ENCODE measurements around the gene SAMMSON. TPM values are rescaled to one million over a fixed set of nuclear protein-coding genes. Genes with fewer than 3 reads are reported as not detected.

SAMMSON gene
- total and polyA plus RNA-seq, 9 of the 15 experiments (the other 6 are each of a cell fraction or from before 2014, with no cell fraction given), result 0.65 to 4.4 (median 1.9) TPM

DNA sequence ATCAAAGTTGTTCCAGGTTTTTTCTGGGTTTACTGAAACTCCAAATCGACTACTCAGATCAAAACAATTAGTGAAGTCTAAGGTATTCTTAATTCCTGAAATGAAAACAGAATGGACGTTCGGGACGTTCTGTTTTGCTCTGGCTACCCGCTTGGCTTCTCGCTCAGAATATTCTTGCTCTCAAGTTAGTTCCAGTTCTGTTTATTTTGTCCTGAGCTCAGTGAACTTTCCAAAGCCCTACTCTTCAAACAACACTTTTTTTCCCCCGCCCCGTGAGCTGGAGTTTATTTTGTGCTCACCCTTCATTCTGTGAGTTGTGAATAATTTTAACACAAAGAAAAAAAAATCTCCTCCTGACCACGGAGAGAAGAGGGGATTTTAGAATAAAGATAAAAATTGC lies 72.6 kb downstream of the SAMMSON start (continued):
- TF ChIP-seq HBP1 (CRISPR knock-in tag; IDR thresholded peaks at IDR 0.05) (no peak), GTF2A2 (tag; IDR thresholded peaks at IDR 0.05) (no peak)

GRCh38 chr3:70072754-70073153 lies 73.2 kb downstream of the SAMMSON start:
- FAIRE-seq, result no peak
- Histone ChIP-seq H3K36me3 (ENCODE audit: control insufficient read depth, insufficient read depth, low read length) (no peaks in the 10 kb centered on the region), H3K9me3 (replicated peaks; ENCODE audit: control insufficient read depth, insufficient read depth, low read depth, low read length) (no peaks in the 10 kb centered on the region), H3K27me3 (ENCODE audit: control insufficient read depth in 2 of 2, insufficient read depth in 2 of 2, low read length in 2 of 2) (no peaks in the 10 kb centered on the region; a peak in 2 of 5 replicates), H3K4me1 (replicated peaks in 1 of 2; ENCODE audit: control insufficient read depth in 2 of 2, insufficient read depth in 2 of 2, low read length in 2 of 2) (no peaks in the 10 kb centered on the region), H3K27ac (ENCODE audit: extremely low read depth, low read depth, low read length) (no peak overlapping the region), H3K4me2 (ENCODE audit: insufficient read depth, low read length) (no peak overlapping the region), H3K9ac (ENCODE audit: insufficient read depth in 1 of 2, low read depth in 2 of 2, low read length in 2 of 2) (no peak overlapping the region), H3K9me1 (ENCODE audit: control insufficient read depth, insufficient read depth, low read length) (no peaks in the 10 kb centered on the region), H4K20me1 (replicated peaks; ENCODE audit: control insufficient read depth, insufficient read depth, low read length) (no peaks in the 10 kb centered on the region), H3K4me3 (no peak overlapping the region), H2AFZ (ENCODE audit: low read depth, low read length) (no peak overlapping the region), H3K79me2 (ENCODE audit: control insufficient read depth, insufficient read depth, low read length) (no peaks in the 10 kb centered on the region)
- no TSS peak for BruUV-seq (replicated peaks)
- ChIA-PET CTCF (ENCODE audit: low intra/inter-chr PET ratio) (no interaction called here), POLR2A (no interaction called here)
- WGBS (ENCODE audit: insufficient coverage, low coverage, missing lambda C conversion rate), result 12% methylated on average over 2 of the region's 2 CpGs
- intact Hi-C loops (cut with micrococcal nuclease), result no loop called here
- DNase-seq (ENCODE audit: extremely low read depth in 1 of 4, low spot score in 3 of 4), result no peak
- in situ Hi-C loops (cut with MboI), result loop anchor here (25.0 kb wide), 1 partner anchor 1590 kb away; no protein-coding TSS in a partner anchor
- no peak for ATAC-seq
- TF ChIP-seq FIP1L1 (IDR thresholded peaks at IDR 0.05; ENCODE audit: low read depth, low read length, poor library complexity, severe bottlenecking) (no peak), GTF2F1 (IDR thresholded peaks at IDR 0.05; ENCODE audit: low read depth, low read length) (no peak), FOXA3 (CRISPR knock-in tag; conservative IDR thresholded peaks at IDR 0.05 in 1 of 2, IDR thresholded peaks at IDR 0.05 in 1 of 2) (no peak), MYNN (IDR thresholded peaks at IDR 0.05) (no peak), MYNN (CRISPR knock-in tag; IDR thresholded peaks at IDR 0.05) (no peak), RBM17 (IDR thresholded peaks at IDR 0.05; ENCODE audit: borderline replicate concordance, low read depth, low read length) (no peak), PHF8 (IDR thresholded peaks at IDR 0.05; ENCODE audit: borderline replicate concordance, low read length) (no peak), HDAC3 (IDR thresholded peaks at IDR 0.05; ENCODE audit: borderline replicate concordance, partially characterized antibody) (no peak), SMARCA4 (IDR thresholded peaks at IDR 0.05) (no peak), ZBTB49 (CRISPR knock-in tag; IDR thresholded peaks at IDR 0.05; ENCODE audit: borderline replicate concordance) (no peak), EHMT2 (IDR thresholded peaks at IDR 0.05) (no peak), ZNF436 (CRISPR knock-in tag; IDR thresholded peaks at IDR 0.05) (no peak)
- TF ChIP-seq, protein P1, sequence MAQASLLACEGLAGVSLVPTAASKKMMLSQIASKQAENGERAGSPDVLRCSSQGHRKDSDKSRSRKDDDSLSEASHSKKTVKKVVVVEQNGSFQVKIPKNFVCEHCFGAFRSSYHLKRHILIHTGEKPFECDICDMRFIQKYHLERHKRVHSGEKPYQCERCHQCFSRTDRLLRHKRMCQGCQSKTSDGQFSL (CRISPR knock-in tag; IDR thresholded peaks at IDR 0.05), result no peak
- TF ChIP-seq, protein P1 (tag; IDR thresholded peaks at IDR 0.05), result no peak

Data from K562 (cell line).